GM21526 (cell line): ENCODE data around the gene SWT1.
"Not testable (repeated sequence)": the region's sequence is repeated elsewhere in the genome, so short reads cannot be mapped to it uniquely, and the experiment has no call there.

Source experiments
- ATAC-seq: cut with Tn5 transposase; IDR thresholded peaks from one replicate; pipeline ENCODE4 v1.9.1; 2021; ENCODE audit warnings: moderate library complexity; ENCODE audit not compliant: unreplicated experiment, low FRiP score

Gene SWT1

DNA sequence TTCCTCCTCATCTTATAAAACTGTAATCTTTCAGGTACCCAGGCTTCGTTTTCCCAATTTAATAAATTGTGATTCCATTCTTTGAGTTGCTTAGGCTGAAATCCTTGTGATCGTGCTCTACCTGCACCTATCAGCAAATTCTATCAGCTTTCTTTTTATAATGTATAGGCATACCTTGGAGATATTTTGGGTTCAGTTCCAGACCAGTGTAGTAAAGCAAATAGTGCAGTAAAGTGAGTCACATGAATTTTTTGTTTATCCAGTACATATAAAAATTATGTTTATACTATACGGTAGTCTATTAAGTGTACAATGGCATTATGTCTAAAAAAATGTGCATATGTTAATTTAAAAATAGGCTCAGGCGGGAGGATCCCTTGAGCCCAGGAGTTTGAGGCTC lies 5.5 kb downstream of the SWT1 start:
- ATAC-seq: no peak

DNA sequence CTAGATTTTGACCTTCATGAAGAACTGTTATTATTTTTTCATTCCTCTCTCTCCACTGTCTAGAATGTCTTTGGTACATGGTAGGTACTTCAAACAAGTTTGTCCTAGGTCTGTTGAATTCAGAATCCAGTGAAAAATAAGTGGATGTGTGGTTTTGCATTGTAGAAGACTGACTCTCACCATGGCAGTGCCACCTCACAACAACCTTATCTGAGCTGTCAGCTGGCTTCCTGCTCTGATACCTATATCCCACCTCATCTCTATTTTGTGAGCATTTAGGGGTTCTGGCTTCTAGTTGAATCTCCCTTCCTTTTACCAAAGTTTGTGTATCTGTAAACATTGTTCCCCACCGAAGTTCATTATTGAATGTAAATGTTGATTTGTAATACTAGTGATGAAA lies 9.1 kb downstream of the SWT1 start:
- ATAC-seq: no peak

DNA sequence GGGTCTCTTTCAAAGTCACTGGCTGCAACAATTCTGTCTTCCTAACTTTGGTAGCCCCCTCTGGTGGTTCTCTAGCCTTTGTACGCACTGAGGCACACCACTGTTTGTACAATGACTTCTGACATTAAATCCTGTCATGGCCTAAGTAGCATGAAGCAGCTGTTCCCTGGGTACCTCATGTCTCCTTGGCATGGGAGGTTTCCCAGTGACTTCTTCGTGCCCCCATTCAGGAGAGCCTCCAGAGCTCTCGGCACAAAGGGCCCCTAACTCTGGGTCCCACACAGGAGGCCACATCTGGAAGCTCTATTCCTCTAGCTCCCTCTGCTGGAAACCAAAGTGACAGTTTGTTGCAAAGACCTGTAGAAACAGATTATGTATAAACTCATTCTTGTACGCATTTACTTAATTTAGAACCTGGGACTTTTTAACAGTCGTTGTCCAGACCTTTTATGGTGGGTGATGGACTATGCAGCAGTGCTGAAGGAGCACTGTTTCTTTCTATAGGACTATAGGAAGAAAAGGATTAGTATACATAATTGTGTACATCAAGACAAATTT lies 13.4 kb downstream of the SWT1 start:
- ATAC-seq: peak; percentile 90

DNA sequence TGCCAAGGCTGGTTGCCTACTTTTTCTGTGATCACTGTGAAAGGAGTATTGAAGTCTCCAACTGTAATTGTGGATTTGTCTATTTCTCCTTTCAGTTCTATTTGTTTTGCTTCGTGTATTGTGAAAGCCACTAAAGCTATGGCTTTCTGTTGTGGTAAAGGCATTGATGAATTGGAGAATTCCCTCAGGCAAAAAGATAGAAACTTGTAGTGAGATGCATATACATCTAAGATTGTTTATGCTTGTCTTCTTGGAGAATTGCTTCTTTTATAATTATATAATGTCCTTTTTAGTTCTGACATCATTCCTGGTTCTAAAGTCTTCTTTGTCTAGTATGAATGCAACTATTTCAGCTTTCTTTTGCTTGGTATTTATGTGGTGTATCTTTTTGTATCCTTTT lies 36.8 kb downstream of the SWT1 start:
- no peak for ATAC-seq

DNA sequence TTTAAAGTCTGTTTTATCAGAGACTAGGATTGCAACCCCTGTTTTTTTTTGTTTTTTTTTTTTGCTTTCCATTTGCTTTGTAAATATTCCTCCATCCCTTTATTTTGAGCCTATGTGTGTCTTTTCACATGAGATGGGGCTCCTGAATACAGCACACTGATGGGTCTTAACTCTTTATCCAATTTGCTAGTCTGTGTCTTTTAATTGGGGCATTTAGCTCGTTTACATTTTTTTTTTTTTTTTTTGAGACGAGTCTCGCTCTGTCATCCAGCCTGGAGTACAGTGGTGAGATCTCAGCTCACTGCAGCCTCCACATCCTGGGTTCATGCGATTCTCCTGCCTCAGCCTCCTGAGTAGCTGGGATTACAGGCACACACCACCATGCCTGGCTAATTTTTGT lies 41.7 kb downstream of the SWT1 start:
- not testable (repeated sequence) for ATAC-seq

DNA sequence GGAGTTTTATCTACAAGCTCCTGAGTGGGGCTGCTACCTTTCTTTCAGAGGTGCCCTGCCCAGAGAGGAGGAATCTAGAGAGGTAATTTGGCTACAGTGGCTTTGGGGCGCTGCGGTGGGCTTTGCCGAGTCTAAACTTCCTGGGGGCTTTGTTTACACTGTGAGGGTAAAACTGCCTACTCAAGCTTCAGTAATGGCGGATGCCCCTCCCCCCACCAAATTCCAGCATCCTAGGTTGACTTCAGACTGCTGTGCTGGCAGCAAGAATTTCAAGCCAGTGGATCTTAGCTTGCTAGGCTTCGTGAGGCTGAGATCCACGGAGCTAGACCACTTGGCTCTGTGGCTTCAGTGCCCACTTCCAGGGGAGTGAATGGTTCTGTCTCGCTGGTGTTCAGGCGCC lies 43.9 kb downstream of the SWT1 start:
- no peak for ATAC-seq

DNA sequence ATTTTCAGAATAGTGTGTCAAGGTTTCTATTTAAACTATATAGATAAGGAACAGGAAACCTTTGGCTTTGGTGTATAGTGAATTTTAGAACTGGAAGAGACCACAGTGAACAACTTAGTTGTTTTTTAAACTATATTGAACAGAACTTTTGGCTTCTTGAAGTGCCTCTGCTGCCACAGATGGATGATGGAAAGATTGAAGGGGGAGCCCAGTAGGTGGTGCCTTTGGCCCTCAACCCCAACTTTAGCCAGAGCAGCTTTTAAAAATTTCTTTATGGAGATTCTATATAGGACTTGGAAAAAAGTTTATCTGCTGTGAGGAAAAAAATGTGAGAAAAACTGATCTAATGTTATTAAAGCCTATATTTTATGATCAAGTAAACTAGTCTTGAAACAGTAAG lies 50.2 kb downstream of the SWT1 start:
- ATAC-seq: no peak

DNA sequence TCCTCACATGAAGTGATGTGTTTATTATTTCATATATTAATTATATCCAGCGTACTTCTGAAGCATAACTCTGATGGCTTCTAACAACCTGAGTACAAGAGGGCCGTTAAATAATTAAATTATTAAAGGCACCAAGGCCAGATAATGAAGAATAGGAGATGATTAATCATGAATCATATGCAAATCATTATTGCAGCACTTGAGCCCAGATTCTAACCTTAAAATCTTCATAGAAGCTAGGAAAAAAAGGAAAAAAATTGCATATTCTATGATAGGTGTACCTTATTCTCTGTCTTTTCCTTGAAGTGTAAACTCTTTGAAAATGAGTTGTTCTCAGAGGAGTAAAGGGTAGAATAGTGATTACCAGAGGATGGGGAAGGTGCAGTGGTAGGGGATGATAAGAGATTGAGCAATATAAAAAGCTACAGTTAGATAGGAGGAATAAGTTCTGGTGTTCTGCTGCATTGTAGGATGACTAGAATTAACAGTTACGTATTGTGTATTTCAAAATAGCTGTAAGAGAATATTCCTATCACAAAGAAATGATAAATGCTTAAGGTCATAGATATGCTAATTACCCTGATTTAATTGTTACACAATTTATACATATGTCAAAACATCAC lies 51.1 kb downstream of the SWT1 start:
- no peak for ATAC-seq

DNA sequence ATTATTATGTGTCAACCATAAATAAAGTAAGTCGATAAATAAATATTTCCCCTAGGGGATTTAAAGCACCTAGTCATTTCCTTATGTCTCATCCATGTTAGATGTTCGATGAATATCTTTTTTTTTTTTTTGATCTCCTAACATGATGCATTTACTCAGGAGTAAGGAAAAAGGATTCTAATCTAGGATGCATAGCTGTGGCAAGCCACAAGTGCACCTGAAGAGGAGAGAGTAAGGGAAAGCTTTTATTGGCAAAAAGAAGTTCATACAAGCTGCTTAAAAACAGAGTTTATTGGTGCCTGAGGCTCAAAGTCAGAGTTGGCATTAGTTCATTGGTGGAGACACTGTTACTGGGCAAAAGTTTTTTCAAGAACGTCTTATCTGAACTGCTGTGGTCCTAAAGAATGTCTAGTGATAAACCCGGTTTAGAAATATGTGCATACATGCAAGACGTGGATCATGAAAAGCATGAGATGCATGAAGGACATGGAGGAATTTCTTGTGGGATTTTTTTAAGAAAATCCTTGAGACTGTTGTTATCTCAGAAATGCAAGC lies 51.7 kb downstream of the SWT1 start:
- no peak for ATAC-seq

DNA sequence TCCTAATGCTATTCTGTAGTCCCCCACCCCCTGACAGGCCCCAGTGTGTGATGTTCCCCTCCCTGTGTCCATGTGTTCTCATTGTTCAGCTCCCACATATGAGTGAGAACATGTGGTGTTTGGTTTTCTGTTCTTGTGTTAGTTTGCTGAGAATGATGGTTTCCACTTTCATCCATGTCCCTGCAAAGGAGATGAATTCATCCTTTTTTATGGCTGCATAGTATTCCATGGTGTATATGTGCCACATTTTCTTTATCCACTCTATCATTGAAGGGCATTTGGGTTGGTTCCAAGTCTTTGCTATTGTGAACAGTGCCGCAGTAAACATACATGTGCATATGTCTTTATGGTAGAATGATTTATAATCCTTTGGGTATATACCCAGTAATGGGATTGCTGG lies 52.4 kb downstream of the SWT1 start:
- not testable (repeated sequence) for ATAC-seq

DNA sequence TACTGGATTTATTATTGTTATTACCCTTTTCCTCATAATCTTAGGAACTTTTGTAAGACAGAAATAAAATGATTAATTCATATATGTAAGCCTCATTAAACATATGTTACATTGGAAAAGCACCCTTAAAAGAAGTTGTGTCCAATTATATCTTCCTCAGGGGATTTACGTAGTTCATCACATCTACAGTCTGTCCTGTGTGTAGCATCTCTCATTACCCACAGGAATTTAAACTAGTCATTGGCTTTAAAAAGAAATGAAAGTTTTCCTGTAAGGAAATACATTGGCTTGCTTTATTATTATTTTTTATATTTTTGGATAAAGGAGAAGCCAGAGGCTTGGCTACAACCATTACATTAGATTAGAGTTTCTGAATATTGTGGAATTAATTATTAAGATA lies 56.1 kb downstream of the SWT1 start:
- no peak for ATAC-seq

DNA sequence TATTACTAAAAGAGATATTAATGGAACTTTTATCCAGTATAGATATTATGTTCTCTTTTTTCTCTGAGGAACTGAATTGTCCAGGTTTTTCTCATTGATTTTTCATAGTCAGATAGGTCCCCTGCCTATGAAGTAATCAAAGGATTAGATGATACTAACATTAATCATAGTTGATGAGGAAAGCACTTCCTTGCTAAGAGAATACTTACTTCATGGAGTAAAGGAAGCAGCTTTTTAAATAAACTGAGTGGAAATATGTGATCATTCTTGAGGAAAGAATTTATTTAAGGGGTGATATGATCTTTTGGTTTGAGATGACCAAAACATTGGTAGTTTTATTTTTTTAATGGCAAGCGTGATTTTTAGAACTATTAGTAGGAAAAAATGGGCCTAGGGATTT lies 58.9 kb downstream of the SWT1 start:
- ATAC-seq: no peak

DNA sequence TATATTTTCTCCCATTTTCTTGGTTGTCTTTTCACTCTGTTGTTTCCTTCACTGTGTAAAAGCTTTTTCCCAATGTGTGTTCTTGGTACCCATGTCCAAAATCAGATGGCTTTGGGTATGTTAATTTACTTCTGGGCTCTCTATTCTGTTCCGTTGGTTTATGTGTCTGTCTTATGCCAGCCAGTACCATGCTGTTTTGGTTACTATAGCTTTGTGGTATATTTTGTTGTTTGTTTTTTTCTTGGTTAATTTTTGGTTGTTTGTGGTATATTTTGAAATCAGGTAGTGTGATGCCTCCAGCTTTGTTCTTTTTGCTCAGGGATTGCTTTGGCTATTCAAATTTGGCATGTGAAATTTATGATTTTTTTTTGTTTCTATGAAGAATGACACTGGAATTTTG lies 67.2 kb downstream of the SWT1 start:
- ATAC-seq: no peak

DNA sequence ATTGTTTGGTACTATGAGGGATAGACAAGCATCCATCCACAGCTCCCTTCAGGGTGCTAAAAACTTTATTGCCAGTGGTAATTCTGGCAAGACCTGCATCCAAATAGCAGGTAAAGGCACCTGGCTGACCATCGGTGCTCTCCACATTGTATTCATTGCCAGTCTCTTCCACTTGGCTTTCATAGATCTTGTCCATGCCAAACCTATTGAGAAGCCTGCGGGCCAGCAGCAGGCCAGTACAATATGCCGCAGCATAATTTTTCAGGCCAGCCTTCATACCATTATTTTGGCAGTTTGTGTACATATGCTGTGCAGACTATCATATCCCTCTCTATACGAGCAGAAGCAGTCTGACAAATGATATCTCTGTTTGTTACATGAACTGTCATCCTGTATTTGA lies 70.2 kb downstream of the SWT1 start:
- ATAC-seq: no peak

DNA sequence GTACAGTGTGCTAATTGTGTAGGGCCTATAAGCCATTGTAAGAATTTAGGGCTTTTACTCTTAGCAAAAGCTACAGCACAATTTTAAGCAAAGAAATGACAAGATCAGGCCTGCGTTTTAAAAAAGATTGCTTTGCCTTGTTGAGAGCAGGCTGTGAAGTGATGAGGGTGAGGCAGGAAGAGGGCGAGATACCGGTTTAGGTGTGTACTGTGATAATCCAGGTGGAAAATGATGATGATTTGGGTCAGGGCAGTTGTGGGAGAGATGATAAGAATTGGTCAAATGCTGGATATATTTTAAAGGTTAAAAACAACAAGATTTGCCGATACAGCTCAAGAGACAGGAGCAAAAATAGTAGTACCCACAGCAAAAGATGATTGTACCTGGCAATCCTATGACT lies 72.0 kb downstream of the SWT1 start:
- ATAC-seq: no peak

DNA sequence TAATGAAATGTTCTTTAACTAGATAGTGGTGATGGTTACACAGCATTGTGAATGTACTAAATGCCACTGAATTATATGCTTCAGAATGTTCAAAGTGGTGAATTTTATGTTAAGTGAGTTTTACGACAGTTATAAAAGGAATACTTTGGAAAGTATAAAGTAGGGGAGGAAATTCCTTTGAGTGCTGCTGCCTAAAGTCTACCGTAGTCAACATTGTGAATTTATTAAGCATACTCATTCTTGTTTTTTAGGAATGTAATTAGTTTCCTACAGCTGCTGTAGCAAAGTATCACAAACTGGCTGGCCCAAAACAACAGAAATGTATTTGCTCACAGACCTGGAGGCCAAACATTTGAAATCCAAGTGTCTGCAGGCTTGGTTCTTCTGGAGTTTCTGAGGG lies 73.0 kb downstream of the SWT1 start:
- ATAC-seq: no peak

DNA sequence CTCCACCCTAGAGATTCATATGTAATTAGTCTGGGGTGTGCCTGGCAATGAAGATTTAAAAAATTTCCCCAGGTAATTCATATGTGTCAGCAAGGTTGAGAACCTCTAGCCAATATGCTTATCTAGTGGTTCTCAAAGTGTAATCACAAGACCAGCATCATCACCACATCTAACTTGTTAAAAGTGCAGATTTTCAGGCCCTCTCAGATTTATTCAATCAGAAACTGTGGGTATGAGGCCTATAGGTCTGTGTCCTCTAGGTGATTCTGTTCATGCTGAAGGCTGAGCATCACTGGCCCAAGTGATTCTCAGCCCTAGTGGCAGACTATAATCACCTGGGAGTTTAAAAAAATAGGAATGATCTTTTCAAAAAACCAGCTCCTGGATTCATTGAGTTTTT lies 75.9 kb downstream of the SWT1 start:
- no peak for ATAC-seq

DNA sequence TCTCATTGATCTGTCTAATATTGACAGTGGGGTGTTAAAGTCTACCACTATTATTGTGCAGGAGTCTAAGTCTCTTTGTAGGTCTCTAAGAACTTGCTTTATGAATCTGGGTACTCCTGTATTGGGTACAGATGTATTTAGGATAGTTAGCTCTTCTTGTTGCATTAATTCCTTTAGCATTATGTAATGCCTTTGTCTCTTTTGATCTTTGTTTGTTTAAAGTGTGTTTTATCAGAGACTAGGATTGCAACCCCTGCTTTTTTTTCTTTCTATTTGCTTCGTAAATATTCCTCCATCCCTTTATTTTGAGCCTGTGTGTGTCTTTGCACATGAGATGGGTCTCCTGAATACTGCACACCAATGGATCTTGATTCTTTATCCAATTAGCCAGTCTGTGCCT lies 77.2 kb downstream of the SWT1 start:
- not testable (repeated sequence) for ATAC-seq

DNA sequence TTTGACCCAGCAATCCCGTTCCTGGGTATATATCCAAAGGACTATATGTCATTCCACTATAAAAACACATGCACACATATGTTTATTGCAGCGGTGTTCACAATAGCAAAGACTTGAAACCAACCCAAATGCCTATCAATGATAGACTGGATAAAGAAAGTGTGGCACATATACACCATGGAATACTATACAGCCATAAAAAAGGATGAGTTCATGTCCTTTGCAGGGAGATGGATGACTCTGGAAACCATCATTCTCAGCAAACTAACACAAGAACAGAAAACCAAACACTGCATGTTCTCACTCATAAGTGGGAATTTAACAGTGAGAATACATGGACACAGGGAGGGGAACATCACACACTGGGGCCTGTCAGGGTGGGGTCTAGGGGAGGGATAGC lies 80.2 kb downstream of the SWT1 start:
- not testable (repeated sequence) for ATAC-seq

DNA sequence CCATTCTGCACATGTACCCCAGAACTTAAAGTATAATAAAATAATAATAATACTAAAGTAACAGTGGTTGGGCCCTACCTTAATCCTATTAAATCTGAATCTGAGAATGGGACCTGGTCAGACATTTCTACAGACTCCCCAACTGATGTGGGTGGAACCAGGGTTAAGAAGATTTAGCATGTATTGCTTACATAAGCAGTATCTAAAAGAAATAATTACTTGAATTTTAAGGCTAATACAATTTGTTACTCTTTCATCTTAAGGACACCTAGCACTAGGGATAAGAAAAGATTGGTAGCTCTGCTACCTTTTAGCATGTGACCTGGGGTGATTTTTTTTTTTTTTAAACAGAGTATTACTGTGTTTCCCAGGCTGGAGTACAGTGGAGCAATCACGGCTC lies 80.7 kb downstream of the SWT1 start:
- ATAC-seq: no peak

DNA sequence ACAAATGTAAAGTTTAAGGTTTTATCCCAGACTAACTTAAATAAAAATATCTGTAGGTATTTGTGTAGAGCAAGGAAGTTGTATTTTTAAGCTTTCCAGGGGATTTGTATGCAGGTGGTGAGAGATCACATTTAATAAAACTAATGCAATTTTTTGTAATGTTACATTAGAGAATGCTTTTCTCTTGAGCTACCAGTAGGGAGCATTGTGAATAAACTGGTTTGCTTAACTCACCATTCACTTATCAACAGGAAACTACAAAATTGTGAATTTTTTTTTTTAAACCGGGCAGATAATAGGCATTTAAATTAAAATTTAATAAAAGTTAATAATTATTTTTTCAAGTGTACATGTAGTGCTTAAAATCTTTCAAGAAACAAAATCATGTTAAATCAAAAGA lies 81.5 kb downstream of the SWT1 start:
- ATAC-seq: no peak

DNA sequence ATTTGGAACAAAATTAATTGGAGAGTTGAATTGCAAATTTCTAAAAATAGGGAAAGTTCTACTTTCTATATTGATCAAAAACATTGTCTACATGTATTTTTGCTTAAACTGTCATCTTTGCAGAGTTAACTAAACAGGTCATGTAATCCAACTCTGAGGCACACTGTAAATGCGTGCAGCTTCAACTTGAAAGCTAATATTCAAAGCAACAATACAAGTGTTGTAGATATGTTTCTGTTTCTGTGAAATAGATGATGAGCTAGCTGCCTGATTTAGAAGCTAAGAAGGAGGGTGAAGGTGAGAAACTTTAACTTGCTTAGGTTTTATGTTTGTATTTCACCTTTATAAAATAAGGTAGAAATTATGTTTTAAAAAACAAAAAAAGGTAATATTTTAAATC lies 82.9 kb downstream of the SWT1 start:
- no peak for ATAC-seq

DNA sequence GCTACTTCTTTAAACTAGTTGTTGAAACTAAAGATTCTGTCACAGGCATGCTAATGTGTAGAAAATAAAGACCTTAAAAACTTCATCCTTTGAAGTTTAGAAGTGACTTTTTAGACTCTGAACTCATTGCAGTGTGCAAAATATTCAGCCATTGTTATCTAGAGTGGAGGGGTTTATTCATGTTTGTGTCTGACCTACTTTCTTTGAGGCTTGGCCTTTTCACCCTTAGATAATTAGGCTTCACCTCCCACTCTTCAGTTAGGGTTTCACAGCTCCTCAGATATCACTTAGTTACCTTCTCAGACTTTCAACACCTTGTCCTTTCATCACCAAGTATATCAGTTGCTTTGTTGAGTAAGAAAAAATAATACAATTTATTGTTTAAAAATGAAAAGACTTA lies 84.2 kb downstream of the SWT1 start:
- no peak for ATAC-seq
